ENCODE measurements around the gene WDR59.

- TF ChIP-seq FOXM1 (IDR thresholded peaks at IDR 0.05; ENCODE audit: borderline replicate concordance) (no peak), SP1 (IDR thresholded peaks at IDR 0.05) (no peak), LEF1 (IDR thresholded peaks at IDR 0.05; ENCODE audit: borderline replicate concordance) (no peak), TARDBP (IDR thresholded peaks at IDR 0.05) (no peak), CTBP1 (IDR thresholded peaks at IDR 0.05; ENCODE audit: borderline replicate concordance) (no peak), FOXA1 (IDR thresholded peaks at IDR 0.05) (no peak), ELF4 (IDR thresholded peaks at IDR 0.05) (no peak), NFRKB (IDR thresholded peaks at IDR 0.05) (no peak), BHLHE40 (IDR thresholded peaks at IDR 0.05; ENCODE audit: borderline replicate concordance) (no peak), SUZ12 (IDR thresholded peaks at IDR 0.05) (no peak), FOXK2 (IDR thresholded peaks at IDR 0.05) (no peak), L3MBTL2 (conservative IDR thresholded peaks at IDR 0.05) (no peak), HDGF (IDR thresholded peaks at IDR 0.05; ENCODE audit: borderline replicate concordance) (no peak)
- TF ChIP-seq, protein P1, sequence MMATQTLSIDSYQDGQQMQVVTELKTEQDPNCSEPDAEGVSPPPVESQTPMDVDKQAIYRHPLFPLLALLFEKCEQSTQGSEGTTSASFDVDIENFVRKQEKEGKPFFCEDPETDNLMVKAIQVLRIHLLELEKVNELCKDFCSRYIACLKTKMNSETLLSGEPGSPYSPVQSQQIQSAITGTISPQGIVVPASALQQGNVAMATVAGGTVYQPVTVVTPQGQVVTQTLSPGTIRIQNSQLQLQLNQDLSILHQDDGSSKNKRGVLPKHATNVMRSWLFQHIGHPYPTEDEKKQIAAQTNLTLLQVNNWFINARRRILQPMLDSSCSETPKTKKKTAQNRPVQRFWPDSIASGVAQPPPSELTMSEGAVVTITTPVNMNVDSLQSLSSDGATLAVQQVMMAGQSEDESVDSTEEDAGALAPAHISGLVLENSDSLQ (IDR thresholded peaks at IDR 0.05): no peak
Measured at GRCh38 chr16:74899816-74900215, 85.1 kb downstream of the WDR59 start.
